Mammary epithelial cell (primary cell): ENCODE data around the gene CDS2.

Experiments used
- EZH2 ChIP-seq: IDR thresholded peaks from 2 replicates; pipeline ENCODE4 v1.6.1; 2012; ENCODE audit warnings: low read length, inconsistent platforms, borderline replicate concordance
- TF ChIP-seq, protein P1 (sequence below), 2 donors: IDR thresholded peaks in 1 of 2; conservative IDR thresholded peaks in 1 of 2; 2 replicates each; pipeline ENCODE4 v1.5.1; 2011 to 2012; ENCODE audit warnings: inconsistent platforms in 2 of 2, low read length in 2 of 2, mild to moderate bottlenecking in 2 of 2, control low read depth in 1 of 2, low read depth in 1 of 2; ENCODE audit not compliant: insufficient read depth in 1 of 2; ENCODE audit errors: extremely low read depth in 1 of 2

DNA sequence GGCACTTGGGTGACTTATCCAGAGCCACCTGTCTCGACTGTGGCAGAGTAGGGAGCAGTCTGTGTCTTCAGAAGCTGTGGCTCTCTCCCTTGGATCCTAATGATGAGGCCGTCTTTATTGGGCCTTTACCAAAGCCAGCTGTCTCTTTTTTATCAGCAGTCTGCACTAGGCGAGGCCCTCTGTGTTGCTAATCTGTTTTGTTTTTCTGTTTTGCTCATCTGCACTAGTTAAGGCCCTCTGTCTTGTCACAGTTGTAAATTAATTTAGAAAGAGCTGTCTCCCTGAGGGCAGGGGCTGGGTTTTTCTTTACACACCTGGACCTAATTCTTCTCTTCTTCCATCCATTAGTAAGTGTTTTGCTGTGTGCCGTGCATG lies 45.0 kb downstream of the CDS2 start:
- TF ChIP-seq, protein P1, sequence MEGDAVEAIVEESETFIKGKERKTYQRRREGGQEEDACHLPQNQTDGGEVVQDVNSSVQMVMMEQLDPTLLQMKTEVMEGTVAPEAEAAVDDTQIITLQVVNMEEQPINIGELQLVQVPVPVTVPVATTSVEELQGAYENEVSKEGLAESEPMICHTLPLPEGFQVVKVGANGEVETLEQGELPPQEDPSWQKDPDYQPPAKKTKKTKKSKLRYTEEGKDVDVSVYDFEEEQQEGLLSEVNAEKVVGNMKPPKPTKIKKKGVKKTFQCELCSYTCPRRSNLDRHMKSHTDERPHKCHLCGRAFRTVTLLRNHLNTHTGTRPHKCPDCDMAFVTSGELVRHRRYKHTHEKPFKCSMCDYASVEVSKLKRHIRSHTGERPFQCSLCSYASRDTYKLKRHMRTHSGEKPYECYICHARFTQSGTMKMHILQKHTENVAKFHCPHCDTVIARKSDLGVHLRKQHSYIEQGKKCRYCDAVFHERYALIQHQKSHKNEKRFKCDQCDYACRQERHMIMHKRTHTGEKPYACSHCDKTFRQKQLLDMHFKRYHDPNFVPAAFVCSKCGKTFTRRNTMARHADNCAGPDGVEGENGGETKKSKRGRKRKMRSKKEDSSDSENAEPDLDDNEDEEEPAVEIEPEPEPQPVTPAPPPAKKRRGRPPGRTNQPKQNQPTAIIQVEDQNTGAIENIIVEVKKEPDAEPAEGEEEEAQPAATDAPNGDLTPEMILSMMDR (conservative IDR thresholded peaks at IDR 0.05 in 1 of 2, IDR thresholded peaks at IDR 0.05 in 1 of 2; ENCODE audit: extremely low read depth in 1 of 2, insufficient read depth in 1 of 2, low read depth in 1 of 2, low read length in 2 of 2), result no peak
- TF ChIP-seq EZH2, result no peak
